Endothelial cell of umbilical vein (primary cell): ENCODE measurements around the gene FUT8. TPM values are rescaled to one million over a fixed set of nuclear protein-coding genes. Genes with fewer than 3 reads are reported as not detected.

Experiments
- BruUV-seq: library from RNA; stranded (reverse); fragments of 400-500 nt; replicated peaks from 2 replicates; lab custom pipeline; 2021; lab: Mats Ljungman, UMichigan
- CTCF ChIA-PET: fragments of 300-600, 350-600 bp; sonication (Branson Sonifier 250); formaldehyde crosslinking; loops from one replicate; lab custom pipeline; 2021; ENCODE audit warnings: antibody characterized with exemption, inconsistent platforms; lab: Charles Lee
- POLR2A ChIA-PET: fragments of 300-600, 350-600 bp; sonication (Branson Sonifier 250); formaldehyde crosslinking; loops from one replicate; lab custom pipeline; 2021; ENCODE audit warnings: antibody characterized with exemption, inconsistent platforms; lab: Charles Lee
- DNase-seq: peaks from one replicate; pipeline ENCODE4 v3.0.0-alpha.2; 2011; ENCODE audit warnings: low read depth, low spot score
- FAIRE-seq: peaks from 2 replicates; lab custom pipeline; 2011; peaks lifted over from hg19 to GRCh38; lab: Jason Lieb, UNC
- H2AFZ ChIP-seq: 2 replicates; pipeline ENCODE4 v1.6.0; 2012; ENCODE audit warnings: low read depth, low read length, control low read depth, inconsistent platforms
- H3K27ac ChIP-seq: 2 replicates; pipeline ENCODE4 v1.5.1; 2011; ENCODE audit warnings: low read depth, mild to moderate bottlenecking, control low read depth, low read length, moderate library complexity; ENCODE audit not compliant: insufficient read depth
- H3K27me3 ChIP-seq, 2 experiments: 2 replicates each; pipeline versions ENCODE4 v1.6.0 to v1.6.1; 2011; ENCODE audit warnings: low read length in 2 of 2, mixed read lengths in 1 of 2; ENCODE audit not compliant: control insufficient read depth in 2 of 2, insufficient read depth in 2 of 2
- H3K36me3 ChIP-seq, 2 experiments: 2 replicates in 1 of 2; 3 replicates in 1 of 2; pipeline ENCODE4 v1.5.1; 2011; ENCODE audit warnings: low read length in 2 of 2, mild to moderate bottlenecking in 1 of 2, moderate library complexity in 1 of 2; ENCODE audit not compliant: control insufficient read depth in 2 of 2, insufficient read depth in 2 of 2; ENCODE audit errors: extremely low read depth in 1 of 2
- H3K4me1 ChIP-seq: 3 replicates; pipeline ENCODE4 v1.5.1; 2011; ENCODE audit warnings: mild to moderate bottlenecking, low read length; ENCODE audit not compliant: control insufficient read depth, insufficient read depth; ENCODE audit errors: extremely low read depth
- H3K4me2 ChIP-seq: 2 replicates; pipeline ENCODE4 v1.6.1; 2011; ENCODE audit warnings: low read length, control low read depth, mixed read lengths; ENCODE audit not compliant: insufficient read depth
- H3K4me3 ChIP-seq, 3 experiments: fragments of 200-600 bp in 1 of 3; sonication (generic), shearing (Covaris generic) in 1 of 3; replicated peaks in 1 of 3; 2 replicates each; pipeline ENCODE4 v1.5.1; 2011 to 2016; ENCODE audit warnings: control low read depth in 3 of 3, low read length in 3 of 3, mild to moderate bottlenecking in 2 of 3, inconsistent platforms in 1 of 3, low read depth in 1 of 3, moderate library complexity in 1 of 3; ENCODE audit not compliant: insufficient read depth in 1 of 3
- H3K79me2 ChIP-seq: 2 replicates; pipeline ENCODE4 v1.6.0; 2012; ENCODE audit warnings: low read length, inconsistent platforms; ENCODE audit not compliant: control insufficient read depth, insufficient read depth
- H3K9ac ChIP-seq: replicated peaks from 2 replicates; pipeline ENCODE3; 2011; ENCODE audit warnings: low read length, control low read depth; ENCODE audit not compliant: insufficient read depth; ENCODE audit errors: extremely low read depth
- H3K9me1 ChIP-seq: replicated peaks from 3 replicates; pipeline ENCODE4 v1.6.0; 2011; ENCODE audit warnings: mild to moderate bottlenecking, low read length; ENCODE audit not compliant: control insufficient read depth, insufficient read depth; ENCODE audit errors: extremely low read depth
- H3K9me3 ChIP-seq: replicated peaks from 2 replicates; pipeline ENCODE4 v1.5.1; 2012; ENCODE audit warnings: low read length, inconsistent platforms; ENCODE audit not compliant: control insufficient read depth, insufficient read depth
- H4K20me1 ChIP-seq: replicated peaks from 2 replicates; pipeline ENCODE3; 2011; ENCODE audit warnings: mild to moderate bottlenecking, low read length; ENCODE audit not compliant: control insufficient read depth, insufficient read depth; ENCODE audit errors: extremely low read depth
- CTCF ChIP-seq, 2 donors: IDR thresholded peaks; 1 replicate in 1 of 2; 2 replicates in 1 of 2; pipeline ENCODE4 v1.5.1; 2011; ENCODE audit warnings: low read length in 2 of 2, mild to moderate bottlenecking in 2 of 2, moderate library complexity in 2 of 2, control low read depth in 1 of 2, inconsistent platforms in 1 of 2, low read depth in 1 of 2; ENCODE audit not compliant: insufficient read depth in 1 of 2; ENCODE audit errors: extremely low read depth in 1 of 2
- EZH2 ChIP-seq: IDR thresholded peaks from 2 replicates; pipeline ENCODE4 v1.6.1; 2012; ENCODE audit warnings: borderline replicate concordance, low read depth, mild to moderate bottlenecking, moderate library complexity, low read length, inconsistent platforms; ENCODE audit not compliant: severe bottlenecking
- FOS ChIP-seq: IDR thresholded peaks from 2 replicates; pipeline ENCODE4 v1.6.1; 2011; ENCODE audit warnings: mild to moderate bottlenecking, low read length, moderate library complexity, borderline replicate concordance; ENCODE audit not compliant: insufficient read depth
- GATA2 ChIP-seq: IDR thresholded peaks from 2 replicates; pipeline ENCODE4 v1.7.0; 2011; ENCODE audit warnings: low read depth, mild to moderate bottlenecking, moderate library complexity, mixed read lengths, low read length; ENCODE audit not compliant: insufficient read length, insufficient read depth
- MAX ChIP-seq: IDR thresholded peaks from 2 replicates; pipeline ENCODE4 v1.6.1; 2011; ENCODE audit not compliant: insufficient read depth, insufficient read length
- MYC ChIP-seq: IDR thresholded peaks from one replicate; pipeline ENCODE4 v1.6.1; 2011; ENCODE audit warnings: mild to moderate bottlenecking, low read depth, low read length
- POLR2AphosphoS5 ChIP-seq: IDR thresholded peaks from 2 replicates; pipeline ENCODE4 v1.6.1; 2012; ENCODE audit warnings: low read depth, mild to moderate bottlenecking, control low read depth, low read length, moderate library complexity; ENCODE audit not compliant: insufficient read depth
- dilution Hi-C: fragments of 300-500 bp; cut with MboI; formaldehyde crosslinking; loops from one replicate; pipeline ENCODE4 v1.15.0; 2019; ENCODE audit warnings: low sequenced_read_pairs; ENCODE audit not compliant: extremely low pct_ligation_motif_present
- intact Hi-C: fragments of 100-400 bp; cut with micrococcal nuclease; formaldehyde crosslinking; loops from one replicate; pipeline ENCODE4 v1.10.0; 2022
- polyA plus RNA-seq, 4 experiments: library from polyadenylated mRNA; depleted of rRNA in 3 of 4; stranded (reverse) in 3 of 4; unstranded in 1 of 4; fragments of >200 nt; gene quantifications; 2 replicates each; pipeline versions ENCODE4 v1.2.1 to v1.2.3, GENCODE V29; 2011 to 2012; ENCODE audit warnings: missing spikeins in 1 of 4
- total RNA-seq: library from RNA; stranded (reverse); gene quantifications from 2 replicates; pipeline ENCODE4 v1.2.3, GENCODE V29; 2021

Gene FUT8
- total and polyA plus RNA-seq, 2 donors (not counting 3 experiments of a cell fraction or from before 2014, with no cell fraction given): 16.7 to 38.8 TPM

GRCh38 chr14:65783576-65783975 lies 371.0 kb downstream of the FUT8 start:
- dilution Hi-C loops: no loop called here
- BruUV-seq: no TSS peak
- no peak for FAIRE-seq

GRCh38 chr14:65784574-65784973 lies 372.0 kb downstream of the FUT8 start:
- no peak overlapping the region for H3K9ac ChIP-seq
- H3K27ac ChIP-seq: no peak overlapping the region
- CTCF ChIA-PET: no interaction called here
- H3K9me3 ChIP-seq: no peaks in the 10 kb centered on the region
- no TSS peak for BruUV-seq
- intact Hi-C loops (no loop called here), dilution Hi-C loops (no loop called here)
- no peaks in the 10 kb centered on the region for H3K4me1 ChIP-seq
- no peak for TF ChIP-seq CTCF (IDR thresholded peaks at IDR 0.05; ENCODE audit: extremely low read depth in 1 of 2, insufficient read depth in 1 of 2, low read depth in 1 of 2, low read length in 2 of 2)
- no peak for TF ChIP-seq MYC
- no peak for DNase-seq
- no peaks in the 10 kb centered on the region for H3K36me3 ChIP-seq
- H3K27me3 ChIP-seq: no peaks in the 10 kb centered on the region
- H3K9me1 ChIP-seq: no peaks in the 10 kb centered on the region
- no peak overlapping the region for H2AFZ ChIP-seq
- H4K20me1 ChIP-seq: no peaks in the 10 kb centered on the region
- POLR2A ChIA-PET: no interaction called here
- H3K4me2 ChIP-seq: no peak overlapping the region
- H3K79me2 ChIP-seq: no peaks in the 10 kb centered on the region
- no peak for FAIRE-seq
- no peak overlapping the region for H3K4me3 ChIP-seq

More at GRCh38 chr14:65783576-65783975, 371.0 kb downstream of the FUT8 start:
- intact Hi-C loops: no loop called here
- no peak for DNase-seq
- Histone ChIP-seq H3K79me2 (no peaks in the 10 kb centered on the region), H4K20me1 (no peaks in the 10 kb centered on the region), H3K27me3 (no peaks in the 10 kb centered on the region), H3K9me1 (no peaks in the 10 kb centered on the region), H2AFZ (no peak overlapping the region), H3K4me2 (no peak overlapping the region), H3K4me1 (no peaks in the 10 kb centered on the region), H3K27ac (no peak overlapping the region), H3K9ac (no peak overlapping the region), H3K9me3 (no peaks in the 10 kb centered on the region), H3K36me3 (no peaks in the 10 kb centered on the region), H3K4me3 (no peak overlapping the region)
- CTCF ChIA-PET: interaction anchor here (1.1 to 2.4 kb wide), 2 partner anchors 41 to 368 kb away, joined by 4 to 11 read pairs; no protein-coding TSS in a partner anchor
- TF ChIP-seq MAX: no peak
- no peak for TF ChIP-seq MYC
- no peak for TF ChIP-seq POLR2AphosphoS5
- TF ChIP-seq FOS: no peak
- TF ChIP-seq EZH2: no peak
- no peak for TF ChIP-seq GATA2
- POLR2A ChIA-PET: no interaction called here
